ENCODE results near the gene LY9.

Gene LY9

GRCh38 chr1:160789702-160790611 lies 6.0 kb upstream of the LY9 start:
- DNase-seq (ENCODE audit: low read depth) = no peak
- H3K4me3 ChIP-seq (ENCODE audit: low read length) = no peak overlapping the region

GRCh38 chr1:160794376-160794775 lies 1.6 kb upstream of the LY9 start:
- Histone ChIP-seq H3K4me3 (ENCODE audit: low read length) (no peak overlapping the region), H3K4me1 (ENCODE audit: control insufficient read depth, insufficient read depth, low read length) (no peaks in the 10 kb centered on the region), H3K9me3 (ENCODE audit: control insufficient read depth, low read length) (peaks cover 3% of the 10 kb centered on the region), H3K27me3 (replicated peaks; ENCODE audit: control insufficient read depth, insufficient read depth, low read length) (peaks cover 3% of the 10 kb centered on the region), H3K9ac (ENCODE audit: low read length) (no peak overlapping the region), H3K36me3 (ENCODE audit: control insufficient read depth, insufficient read depth, low read length, severe bottlenecking) (no peaks in the 10 kb centered on the region)
- DNase-seq (ENCODE audit: low read depth) = no peak

More at GRCh38 chr1:160789702-160790611, 6.0 kb upstream of the LY9 start:
- Histone ChIP-seq H3K27me3 (replicated peaks; ENCODE audit: control insufficient read depth, insufficient read depth, low read length) (no peaks in the 10 kb centered on the region), H3K9me3 (ENCODE audit: control insufficient read depth, low read length) (peaks cover 5% of the 10 kb centered on the region), H3K36me3 (ENCODE audit: control insufficient read depth, insufficient read depth, low read length, severe bottlenecking) (no peaks in the 10 kb centered on the region), H3K4me1 (ENCODE audit: control insufficient read depth, insufficient read depth, low read length) (no peaks in the 10 kb centered on the region), H3K9ac (ENCODE audit: low read length) (no peak overlapping the region)

- no peaks in the 10 kb centered on the region for H3K4me1 ChIP-seq (ENCODE audit: control insufficient read depth, insufficient read depth, low read length)
- peaks cover 3% of the 10 kb centered on the region for H3K27me3 ChIP-seq (replicated peaks; ENCODE audit: control insufficient read depth, insufficient read depth, low read length)
- no peak overlapping the region for H3K9ac ChIP-seq (ENCODE audit: low read length)
These were observed 1.3 kb downstream of the LY9 start for GRCh38 chr1:160797271-160797709.

GRCh38 chr1:160797861-160798273 lies 1.9 kb downstream of the LY9 start:
- Histone ChIP-seq H3K27me3 (replicated peaks; ENCODE audit: control insufficient read depth, insufficient read depth, low read length) (peaks cover 3% of the 10 kb centered on the region), H3K9me3 (ENCODE audit: control insufficient read depth, low read length) (no peaks in the 10 kb centered on the region), H3K36me3 (ENCODE audit: control insufficient read depth, insufficient read depth, low read length, severe bottlenecking) (no peaks in the 10 kb centered on the region), H3K4me1 (ENCODE audit: control insufficient read depth, insufficient read depth, low read length) (no peaks in the 10 kb centered on the region), H3K4me3 (ENCODE audit: low read length) (no peak overlapping the region), H3K9ac (ENCODE audit: low read length) (no peak overlapping the region)
- no peak for DNase-seq (ENCODE audit: low read depth)

More at GRCh38 chr1:160797271-160797709, 1.3 kb downstream of the LY9 start:
- Histone ChIP-seq H3K9me3 (ENCODE audit: control insufficient read depth, low read length) (no peaks in the 10 kb centered on the region), H3K36me3 (ENCODE audit: control insufficient read depth, insufficient read depth, low read length, severe bottlenecking) (no peaks in the 10 kb centered on the region), H3K4me3 (ENCODE audit: low read length) (no peak overlapping the region)
- DNase-seq (ENCODE audit: low read depth) = no peak

GRCh38 chr1:160798439-160798838 lies 2.5 kb downstream of the LY9 start:
- no peak for DNase-seq (ENCODE audit: low read depth)
- H3K4me3 ChIP-seq (ENCODE audit: low read length) = no peak overlapping the region
- no peaks in the 10 kb centered on the region for H3K9me3 ChIP-seq (ENCODE audit: control insufficient read depth, low read length)
- no peaks in the 10 kb centered on the region for H3K4me1 ChIP-seq (ENCODE audit: control insufficient read depth, insufficient read depth, low read length)
- H3K27me3 ChIP-seq (replicated peaks; ENCODE audit: control insufficient read depth, insufficient read depth, low read length) = peaks cover 3% of the 10 kb centered on the region
- no peaks in the 10 kb centered on the region for H3K36me3 ChIP-seq (ENCODE audit: control insufficient read depth, insufficient read depth, low read length, severe bottlenecking)
- no peak overlapping the region for H3K9ac ChIP-seq (ENCODE audit: low read length)

GRCh38 chr1:160799641-160800040 lies 3.7 kb downstream of the LY9 start:
- no peak for DNase-seq (ENCODE audit: low read depth)
- no peaks in the 10 kb centered on the region for H3K36me3 ChIP-seq (ENCODE audit: control insufficient read depth, insufficient read depth, low read length, severe bottlenecking)
- peaks cover 2% of the 10 kb centered on the region for H3K9me3 ChIP-seq (ENCODE audit: control insufficient read depth, low read length)
- H3K27me3 ChIP-seq (replicated peaks; ENCODE audit: control insufficient read depth, insufficient read depth, low read length) = peaks cover 3% of the 10 kb centered on the region
- H3K9ac ChIP-seq (ENCODE audit: low read length) = no peak overlapping the region
- no peak overlapping the region for H3K4me3 ChIP-seq (ENCODE audit: low read length)
- H3K4me1 ChIP-seq (ENCODE audit: control insufficient read depth, insufficient read depth, low read length) = no peaks in the 10 kb centered on the region

GRCh38 chr1:160800142-160800541 lies 4.2 kb downstream of the LY9 start:
- H3K4me3 ChIP-seq (ENCODE audit: low read length) = no peak overlapping the region
- H3K27me3 ChIP-seq (replicated peaks; ENCODE audit: control insufficient read depth, insufficient read depth, low read length) = peaks cover 3% of the 10 kb centered on the region
- H3K4me1 ChIP-seq (ENCODE audit: control insufficient read depth, insufficient read depth, low read length) = no peaks in the 10 kb centered on the region
- H3K9ac ChIP-seq (ENCODE audit: low read length) = no peak overlapping the region
- DNase-seq (ENCODE audit: low read depth) = no peak
- H3K36me3 ChIP-seq (ENCODE audit: control insufficient read depth, insufficient read depth, low read length, severe bottlenecking) = no peaks in the 10 kb centered on the region
- H3K9me3 ChIP-seq (ENCODE audit: control insufficient read depth, low read length) = peaks cover 4% of the 10 kb centered on the region

GRCh38 chr1:160800645-160801408 lies 4.9 kb downstream of the LY9 start:
- Histone ChIP-seq H3K9me3 (ENCODE audit: control insufficient read depth, low read length) (peaks cover 4% of the 10 kb centered on the region), H3K9ac (ENCODE audit: low read length) (no peak overlapping the region), H3K4me3 (ENCODE audit: low read length) (no peak overlapping the region), H3K36me3 (ENCODE audit: control insufficient read depth, insufficient read depth, low read length, severe bottlenecking) (no peaks in the 10 kb centered on the region), H3K27me3 (replicated peaks; ENCODE audit: control insufficient read depth, insufficient read depth, low read length) (no peaks in the 10 kb centered on the region), H3K4me1 (ENCODE audit: control insufficient read depth, insufficient read depth, low read length) (no peaks in the 10 kb centered on the region)
- DNase-seq (ENCODE audit: low read depth) = no peak

- no peak overlapping the region for H3K9ac ChIP-seq (ENCODE audit: low read length)
- H3K4me3 ChIP-seq (ENCODE audit: low read length) = no peak overlapping the region
- DNase-seq (ENCODE audit: low read depth) = no peak
- H3K9me3 ChIP-seq (ENCODE audit: control insufficient read depth, low read length) = peaks cover 11% of the 10 kb centered on the region
- H3K4me1 ChIP-seq (ENCODE audit: control insufficient read depth, insufficient read depth, low read length) = no peaks in the 10 kb centered on the region
- H3K27me3 ChIP-seq (replicated peaks; ENCODE audit: control insufficient read depth, insufficient read depth, low read length) = no peaks in the 10 kb centered on the region
- H3K36me3 ChIP-seq (ENCODE audit: control insufficient read depth, insufficient read depth, low read length, severe bottlenecking) = no peaks in the 10 kb centered on the region
These were observed 6.0 kb downstream of the LY9 start for GRCh38 chr1:160801836-160802580.

- no peaks in the 10 kb centered on the region for H3K36me3 ChIP-seq (ENCODE audit: control insufficient read depth, insufficient read depth, low read length, severe bottlenecking)
- no peaks in the 10 kb centered on the region for H3K4me1 ChIP-seq (ENCODE audit: control insufficient read depth, insufficient read depth, low read length)
- no peak overlapping the region for H3K4me3 ChIP-seq (ENCODE audit: low read length)
- H3K27me3 ChIP-seq (replicated peaks; ENCODE audit: control insufficient read depth, insufficient read depth, low read length) = peaks cover 4% of the 10 kb centered on the region
- no peak overlapping the region for H3K9ac ChIP-seq (ENCODE audit: low read length)
- peaks cover 14% of the 10 kb centered on the region for H3K9me3 ChIP-seq (ENCODE audit: control insufficient read depth, low read length)
- DNase-seq (ENCODE audit: low read depth) = no peak
These were observed 10.2 kb downstream of the LY9 start for GRCh38 chr1:160806109-160806665.

Measured in adipocyte (in vitro differentiated cells).